Stimulated activated CD8-positive, alpha-beta memory T cell treated with anti-CD3 and anti-CD28 coated beads, Interleukin-12 subunit alpha, Interleukin-12 subunit beta, amount 100 ng/mL, for 4 hours (primary cell): ENCODE measurements around the gene HOXC13.

Source experiments
- DNase-seq: peaks from one replicate; pipeline ENCODE4 v3.0.0-alpha.2; 2020; ENCODE audit warnings: low read depth

HOXC13 gene

GRCh38 chr12:53970451-53970850, 31.8 kb downstream of the HOXC13 start:
- DNase-seq: no peak

GRCh38 chr12:53971129-53971528, 32.5 kb downstream of the HOXC13 start:
- DNase-seq: no peak

- DNase-seq: no peak
Measured at GRCh38 chr12:53971686-53972085, 33.1 kb downstream of the HOXC13 start.

- no peak for DNase-seq
Measured at GRCh38 chr12:53972152-53972702, 33.6 kb downstream of the HOXC13 start.

GRCh38 chr12:53972722-53973235, 34.1 kb downstream of the HOXC13 start, which contains the start of gene HOXC11:
Gene HOXC11 (plus strand): TSS chr12:53973126. CDS start chr12:53973242, 116 bp downstream.
- DNase-seq: no peak

- no peak for DNase-seq
Measured at GRCh38 chr12:53973236-53974042, 34.8 kb downstream of the HOXC13 start.

- DNase-seq: no peak
Measured at GRCh38 chr12:53974084-53975063, 35.7 kb downstream of the HOXC13 start, which contains the start of gene HOTAIR. Gene HOTAIR (minus strand): TSS chr12:53974954.

GRCh38 chr12:53975064-53975471, 36.4 kb downstream of the HOXC13 start:
- no peak for DNase-seq

GRCh38 chr12:53975479-53976152, 37.0 kb downstream of the HOXC13 start:
- DNase-seq: no peak

- no peak for DNase-seq
Measured at GRCh38 chr12:53976172-53976822, 37.7 kb downstream of the HOXC13 start.

GRCh38 chr12:53976823-53977595, 38.4 kb downstream of the HOXC13 start:
- DNase-seq: no peak

GRCh38 chr12:53977596-53978445, 39.2 kb downstream of the HOXC13 start:
- DNase-seq: no peak

GRCh38 chr12:53978477-53979356, 40.1 kb downstream of the HOXC13 start:
- no peak for DNase-seq

GRCh38 chr12:53980104-53980801, 41.6 kb downstream of the HOXC13 start:
- DNase-seq: no peak

- no peak for DNase-seq
Measured at GRCh38 chr12:53980802-53981496, 42.3 kb downstream of the HOXC13 start.

GRCh38 chr12:53981634-53982565, 43.3 kb downstream of the HOXC13 start:
- no peak for DNase-seq
